GM13977 (cell line): ENCODE measurements around the gene NEU1.

Source experiments
- DNase-seq: peaks from one replicate; pipeline ENCODE4 v3.0.0; 2012; ENCODE audit warnings: low spot score
- in situ Hi-C: fragments of 300-500 bp; cut with MboI; formaldehyde crosslinking; loops from one replicate; pipeline ENCODE4 v1.12.0; 2022; ENCODE audit warnings: low sequenced_read_pairs, low pct_unique_long_range_greater_than_20kb, mixed read lengths, inconsistent platforms; ENCODE audit not compliant: unreplicated experiment
- TF ChIP-seq, protein P1 (sequence below): IDR thresholded peaks from 2 replicates; pipeline ENCODE4 v1.5.1; 2012; ENCODE audit warnings: mild to moderate bottlenecking, control low read depth; ENCODE audit not compliant: insufficient read depth; ENCODE audit errors: extremely low read depth, missing control alignments

NEU1 gene

DNA sequence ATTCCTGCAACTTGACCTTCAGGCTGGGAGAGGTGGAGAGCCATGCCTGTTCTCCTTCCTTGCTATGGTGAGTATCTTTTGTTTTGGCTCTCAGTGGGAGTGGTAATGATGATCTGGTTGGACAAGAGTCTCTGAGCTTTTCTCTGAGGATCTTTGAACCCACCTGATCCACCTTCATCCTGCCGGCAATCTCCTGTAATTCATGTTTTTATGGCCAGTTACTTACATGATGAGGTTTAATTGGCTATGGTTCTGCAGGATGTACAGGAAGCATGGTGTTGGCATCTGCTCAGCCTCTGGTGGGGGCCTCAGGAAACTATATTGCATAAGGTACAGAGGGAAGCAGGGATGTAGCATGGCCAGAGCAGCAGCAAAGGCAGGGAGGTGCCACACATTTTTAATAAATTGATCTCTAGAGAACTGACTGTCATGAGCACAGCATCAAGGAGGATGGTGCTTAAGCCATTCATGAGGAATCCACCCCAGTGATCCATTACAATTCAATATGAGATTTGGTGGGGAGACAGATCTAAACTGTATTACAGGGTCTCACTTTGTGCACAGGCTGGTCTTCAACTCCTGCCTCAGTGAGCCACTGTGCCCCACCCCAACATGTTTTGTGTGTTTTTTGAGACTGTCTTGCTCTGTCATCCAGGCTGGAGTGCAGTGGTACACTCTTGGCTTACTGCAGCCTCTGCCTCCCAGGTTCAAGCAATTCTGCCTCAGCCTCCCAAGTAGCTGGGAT, 25.1 kb downstream of the NEU1 start:
- TF ChIP-seq, protein P1, sequence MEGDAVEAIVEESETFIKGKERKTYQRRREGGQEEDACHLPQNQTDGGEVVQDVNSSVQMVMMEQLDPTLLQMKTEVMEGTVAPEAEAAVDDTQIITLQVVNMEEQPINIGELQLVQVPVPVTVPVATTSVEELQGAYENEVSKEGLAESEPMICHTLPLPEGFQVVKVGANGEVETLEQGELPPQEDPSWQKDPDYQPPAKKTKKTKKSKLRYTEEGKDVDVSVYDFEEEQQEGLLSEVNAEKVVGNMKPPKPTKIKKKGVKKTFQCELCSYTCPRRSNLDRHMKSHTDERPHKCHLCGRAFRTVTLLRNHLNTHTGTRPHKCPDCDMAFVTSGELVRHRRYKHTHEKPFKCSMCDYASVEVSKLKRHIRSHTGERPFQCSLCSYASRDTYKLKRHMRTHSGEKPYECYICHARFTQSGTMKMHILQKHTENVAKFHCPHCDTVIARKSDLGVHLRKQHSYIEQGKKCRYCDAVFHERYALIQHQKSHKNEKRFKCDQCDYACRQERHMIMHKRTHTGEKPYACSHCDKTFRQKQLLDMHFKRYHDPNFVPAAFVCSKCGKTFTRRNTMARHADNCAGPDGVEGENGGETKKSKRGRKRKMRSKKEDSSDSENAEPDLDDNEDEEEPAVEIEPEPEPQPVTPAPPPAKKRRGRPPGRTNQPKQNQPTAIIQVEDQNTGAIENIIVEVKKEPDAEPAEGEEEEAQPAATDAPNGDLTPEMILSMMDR = no peak
- in situ Hi-C loops = no loop called here
- no peak for DNase-seq

DNA sequence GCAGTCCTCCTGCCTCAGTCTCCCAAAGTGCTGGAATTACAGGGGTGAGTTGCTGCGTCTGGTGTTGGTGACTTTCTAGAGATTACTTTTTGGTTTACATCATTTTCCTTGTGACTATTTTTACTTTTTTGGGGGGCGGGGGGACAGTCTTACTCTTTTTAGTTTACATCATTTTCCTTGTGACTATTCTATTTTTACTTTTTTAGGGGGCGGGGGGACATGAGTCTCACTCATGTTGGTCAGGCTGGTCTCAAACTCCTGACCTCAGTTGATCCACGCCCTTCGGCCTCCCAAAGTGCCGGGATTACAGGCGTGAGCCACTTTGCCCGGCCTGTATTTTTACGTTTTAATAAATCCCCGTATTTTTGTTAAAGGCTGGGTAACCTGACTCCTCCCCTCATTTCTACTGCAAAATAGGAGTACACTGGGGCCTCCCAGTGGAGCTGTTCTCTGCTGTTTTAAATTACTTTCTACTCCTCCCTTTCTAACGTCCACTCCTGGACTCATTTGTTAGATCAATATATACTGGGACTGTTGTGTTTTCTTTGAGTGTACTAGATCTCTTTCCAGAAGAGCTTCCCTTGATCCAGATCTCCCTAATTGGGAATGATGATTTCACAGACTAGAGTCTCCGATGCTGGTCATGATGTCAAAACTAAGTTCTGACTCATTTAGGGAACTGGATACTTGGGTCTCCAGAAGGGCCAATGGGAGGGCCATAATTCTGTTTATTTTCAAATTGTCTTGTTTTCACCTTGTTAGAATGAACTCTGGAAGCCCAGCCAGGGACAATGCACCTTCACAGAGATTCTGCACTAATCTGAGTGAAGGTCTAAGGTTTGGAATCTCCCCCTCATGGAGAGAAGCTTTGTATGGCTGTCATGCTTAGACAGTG, 25.9 kb downstream of the NEU1 start:
- TF ChIP-seq, protein P1 = no peak
- no peak for DNase-seq
- in situ Hi-C loops = no loop called here

DNA sequence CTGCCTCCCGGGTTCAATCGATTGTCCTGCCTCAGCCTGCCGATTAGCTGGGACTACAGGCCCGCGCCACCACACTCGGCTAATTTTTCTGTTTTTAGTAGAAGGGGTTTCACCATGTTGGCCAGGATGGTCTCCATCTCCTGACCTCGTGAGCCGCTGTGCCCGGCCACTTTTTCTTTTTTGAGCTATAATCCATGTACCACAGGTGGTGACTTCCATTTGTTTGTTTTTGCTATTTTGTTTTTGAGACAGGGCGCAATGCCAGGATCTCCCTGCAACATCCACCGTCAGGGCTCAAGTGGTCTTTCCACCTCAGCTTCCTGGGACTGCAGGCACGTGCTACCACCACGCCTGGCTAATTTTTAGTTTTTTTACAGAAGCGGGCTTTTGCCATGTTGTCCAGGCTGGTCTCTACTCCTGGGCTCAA, 26.6 kb downstream of the NEU1 start:
- no peak for DNase-seq
- TF ChIP-seq, protein P1 = no peak
- in situ Hi-C loops = no loop called here

DNA sequence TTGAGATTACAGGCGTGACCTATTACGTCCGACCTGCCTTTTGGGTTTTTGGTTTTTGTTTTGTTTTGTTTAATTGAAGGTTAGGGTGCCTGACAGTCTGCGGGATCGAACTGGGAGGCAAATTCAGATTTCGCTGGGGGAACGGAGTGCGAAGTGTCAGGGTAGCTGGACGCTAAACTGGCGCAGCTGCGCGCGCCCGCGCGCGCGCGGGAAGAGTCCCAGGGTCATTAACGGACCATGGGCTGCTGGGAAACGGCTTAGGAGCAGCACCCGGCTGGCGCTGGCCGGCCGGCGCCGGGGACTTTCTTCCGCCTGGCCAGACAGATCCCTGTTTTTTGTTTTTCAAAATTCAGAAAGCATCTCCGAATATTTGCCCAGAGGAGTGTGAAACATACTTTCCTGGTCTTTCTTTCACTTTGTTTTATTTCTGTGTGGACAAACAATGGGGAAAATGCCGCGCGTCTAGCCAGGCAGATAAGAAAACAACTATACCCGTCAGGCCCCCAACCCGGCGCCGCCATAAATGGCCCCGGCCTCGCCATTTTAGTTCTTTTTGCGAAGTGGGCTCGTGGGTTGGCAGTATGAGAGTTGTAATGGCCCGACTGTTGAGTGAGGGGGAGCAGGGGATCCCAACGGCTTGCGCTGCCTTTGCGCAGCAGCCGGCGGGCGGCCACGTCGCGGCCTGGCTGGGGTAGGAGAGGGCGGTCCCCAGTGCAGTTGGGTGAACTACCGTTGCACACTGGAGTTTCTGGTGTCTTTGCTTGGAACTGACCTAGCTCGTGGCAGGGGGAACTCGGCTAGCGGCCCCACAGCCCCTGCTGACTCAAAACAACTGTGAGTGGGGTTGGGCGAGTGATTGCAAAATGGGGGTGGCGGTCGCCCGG, 28.0 kb downstream of the NEU1 start:
- TF ChIP-seq, protein P1 = no peak
- DNase-seq = peak; percentile 87
- in situ Hi-C loops = loop anchor here (5.0 kb wide), 1 partner anchor 152 kb away; the partner anchor contains the start of gene LY6G5C

- TF ChIP-seq, protein P1 = no peak
- in situ Hi-C loops = loop anchor here (5.0 kb wide), 1 partner anchor 149 kb away; the partner anchor contains the start of gene LY6G5C
- no peak for DNase-seq
These were observed 31.0 kb downstream of the NEU1 start for GRCh38 chr6:31831350-31832215.
